ENCODE data around the gene SCN2A.

GRCh38 chr2:165219481-165219880 lies 19.7 kb upstream of the SCN2A start:
- TF ChIP-seq TSHZ1 (tag by site-specific recombination; IDR thresholded peaks at IDR 0.05; ENCODE audit: borderline replicate concordance) (no peak), PRDM10 (tag by site-specific recombination; IDR thresholded peaks at IDR 0.05) (no peak), ZNF202 (tag by site-specific recombination; IDR thresholded peaks at IDR 0.05; ENCODE audit: borderline replicate concordance) (no peak), KLF1 (tag by site-specific recombination; IDR thresholded peaks at IDR 0.05) (no peak), HIC1 (tag by site-specific recombination; IDR thresholded peaks at IDR 0.05) (no peak), CTCF (tag by site-specific recombination; IDR thresholded peaks at IDR 0.05) (no peak), TCF7L2 (IDR thresholded peaks at IDR 0.05; ENCODE audit: borderline replicate concordance, low read depth, low read length) (no peak)
